Endothelial cell of umbilical vein (primary cell): ENCODE measurements around the gene FANCC. TPM values are rescaled to one million over a fixed set of nuclear protein-coding genes. Genes with fewer than 3 reads are reported as not detected.

Experiments
- BruUV-seq: library from RNA; stranded (reverse); fragments of 400-500 nt; replicated peaks from 2 replicates; lab custom pipeline; 2021; lab: Mats Ljungman, UMichigan
- CTCF ChIA-PET: fragments of 300-600, 350-600 bp; sonication (Branson Sonifier 250); formaldehyde crosslinking; loops from one replicate; lab custom pipeline; 2021; ENCODE audit warnings: antibody characterized with exemption, inconsistent platforms; lab: Charles Lee
- POLR2A ChIA-PET: fragments of 300-600, 350-600 bp; sonication (Branson Sonifier 250); formaldehyde crosslinking; loops from one replicate; lab custom pipeline; 2021; ENCODE audit warnings: antibody characterized with exemption, inconsistent platforms; lab: Charles Lee
- DNase-seq: peaks from one replicate; pipeline ENCODE4 v3.0.0-alpha.2; 2011; ENCODE audit warnings: low read depth, low spot score
- FAIRE-seq: peaks from 2 replicates; lab custom pipeline; 2011; peaks lifted over from hg19 to GRCh38; lab: Jason Lieb, UNC
- H2AFZ ChIP-seq: 2 replicates; pipeline ENCODE4 v1.6.0; 2012; ENCODE audit warnings: low read depth, low read length, control low read depth, inconsistent platforms
- H3K27ac ChIP-seq: 2 replicates; pipeline ENCODE4 v1.5.1; 2011; ENCODE audit warnings: low read depth, mild to moderate bottlenecking, control low read depth, low read length, moderate library complexity; ENCODE audit not compliant: insufficient read depth
- H3K27me3 ChIP-seq, 2 experiments: 2 replicates each; pipeline versions ENCODE4 v1.6.0 to v1.6.1; 2011; ENCODE audit warnings: low read length in 2 of 2, mixed read lengths in 1 of 2; ENCODE audit not compliant: control insufficient read depth in 2 of 2, insufficient read depth in 2 of 2
- H3K36me3 ChIP-seq, 2 experiments: 2 replicates in 1 of 2; 3 replicates in 1 of 2; pipeline ENCODE4 v1.5.1; 2011; ENCODE audit warnings: low read length in 2 of 2, mild to moderate bottlenecking in 1 of 2, moderate library complexity in 1 of 2; ENCODE audit not compliant: control insufficient read depth in 2 of 2, insufficient read depth in 2 of 2; ENCODE audit errors: extremely low read depth in 1 of 2
- H3K4me1 ChIP-seq: 3 replicates; pipeline ENCODE4 v1.5.1; 2011; ENCODE audit warnings: mild to moderate bottlenecking, low read length; ENCODE audit not compliant: control insufficient read depth, insufficient read depth; ENCODE audit errors: extremely low read depth
- H3K4me2 ChIP-seq: 2 replicates; pipeline ENCODE4 v1.6.1; 2011; ENCODE audit warnings: low read length, control low read depth, mixed read lengths; ENCODE audit not compliant: insufficient read depth
- H3K4me3 ChIP-seq, 3 experiments: fragments of 200-600 bp in 1 of 3; sonication (generic), shearing (Covaris generic) in 1 of 3; replicated peaks in 1 of 3; 2 replicates each; pipeline ENCODE4 v1.5.1; 2011 to 2016; ENCODE audit warnings: control low read depth in 3 of 3, low read length in 3 of 3, mild to moderate bottlenecking in 2 of 3, inconsistent platforms in 1 of 3, low read depth in 1 of 3, moderate library complexity in 1 of 3; ENCODE audit not compliant: insufficient read depth in 1 of 3
- H3K79me2 ChIP-seq: 2 replicates; pipeline ENCODE4 v1.6.0; 2012; ENCODE audit warnings: low read length, inconsistent platforms; ENCODE audit not compliant: control insufficient read depth, insufficient read depth
- H3K9ac ChIP-seq: replicated peaks from 2 replicates; pipeline ENCODE3; 2011; ENCODE audit warnings: low read length, control low read depth; ENCODE audit not compliant: insufficient read depth; ENCODE audit errors: extremely low read depth
- H3K9me1 ChIP-seq: replicated peaks from 3 replicates; pipeline ENCODE4 v1.6.0; 2011; ENCODE audit warnings: mild to moderate bottlenecking, low read length; ENCODE audit not compliant: control insufficient read depth, insufficient read depth; ENCODE audit errors: extremely low read depth
- H3K9me3 ChIP-seq: replicated peaks from 2 replicates; pipeline ENCODE4 v1.5.1; 2012; ENCODE audit warnings: low read length, inconsistent platforms; ENCODE audit not compliant: control insufficient read depth, insufficient read depth
- H4K20me1 ChIP-seq: replicated peaks from 2 replicates; pipeline ENCODE3; 2011; ENCODE audit warnings: mild to moderate bottlenecking, low read length; ENCODE audit not compliant: control insufficient read depth, insufficient read depth; ENCODE audit errors: extremely low read depth
- CTCF ChIP-seq, 2 donors: IDR thresholded peaks; 1 replicate in 1 of 2; 2 replicates in 1 of 2; pipeline ENCODE4 v1.5.1; 2011; ENCODE audit warnings: low read length in 2 of 2, mild to moderate bottlenecking in 2 of 2, moderate library complexity in 2 of 2, control low read depth in 1 of 2, inconsistent platforms in 1 of 2, low read depth in 1 of 2; ENCODE audit not compliant: insufficient read depth in 1 of 2; ENCODE audit errors: extremely low read depth in 1 of 2
- EZH2 ChIP-seq: IDR thresholded peaks from 2 replicates; pipeline ENCODE4 v1.6.1; 2012; ENCODE audit warnings: borderline replicate concordance, low read depth, mild to moderate bottlenecking, moderate library complexity, low read length, inconsistent platforms; ENCODE audit not compliant: severe bottlenecking
- FOS ChIP-seq: IDR thresholded peaks from 2 replicates; pipeline ENCODE4 v1.6.1; 2011; ENCODE audit warnings: mild to moderate bottlenecking, low read length, moderate library complexity, borderline replicate concordance; ENCODE audit not compliant: insufficient read depth
- GATA2 ChIP-seq: IDR thresholded peaks from 2 replicates; pipeline ENCODE4 v1.7.0; 2011; ENCODE audit warnings: low read depth, mild to moderate bottlenecking, moderate library complexity, mixed read lengths, low read length; ENCODE audit not compliant: insufficient read length, insufficient read depth
- JUN ChIP-seq: IDR thresholded peaks from 2 replicates; pipeline ENCODE4 v1.6.1; 2011; ENCODE audit warnings: borderline replicate concordance, low read depth; ENCODE audit not compliant: insufficient read length, insufficient read depth
- MAX ChIP-seq: IDR thresholded peaks from 2 replicates; pipeline ENCODE4 v1.6.1; 2011; ENCODE audit not compliant: insufficient read depth, insufficient read length
- MYC ChIP-seq: IDR thresholded peaks from one replicate; pipeline ENCODE4 v1.6.1; 2011; ENCODE audit warnings: mild to moderate bottlenecking, low read depth, low read length
- POLR2A ChIP-seq: IDR thresholded peaks from 2 replicates; pipeline ENCODE4 v1.6.1; 2012; ENCODE audit warnings: low read depth, mild to moderate bottlenecking, control low read depth, low read length
- POLR2AphosphoS5 ChIP-seq: IDR thresholded peaks from 2 replicates; pipeline ENCODE4 v1.6.1; 2012; ENCODE audit warnings: low read depth, mild to moderate bottlenecking, control low read depth, low read length, moderate library complexity; ENCODE audit not compliant: insufficient read depth
- dilution Hi-C: fragments of 300-500 bp; cut with MboI; formaldehyde crosslinking; loops from one replicate; pipeline ENCODE4 v1.15.0; 2019; ENCODE audit warnings: low sequenced_read_pairs; ENCODE audit not compliant: extremely low pct_ligation_motif_present
- intact Hi-C: fragments of 100-400 bp; cut with micrococcal nuclease; formaldehyde crosslinking; loops from one replicate; pipeline ENCODE4 v1.10.0; 2022
- polyA plus RNA-seq, 4 experiments: library from polyadenylated mRNA; depleted of rRNA in 3 of 4; stranded (reverse) in 3 of 4; unstranded in 1 of 4; fragments of >200 nt; gene quantifications; 2 replicates each; pipeline versions ENCODE4 v1.2.1 to v1.2.3, GENCODE V29; 2011 to 2012; ENCODE audit warnings: missing spikeins in 1 of 4
- total RNA-seq: library from RNA; stranded (reverse); gene quantifications from 2 replicates; pipeline ENCODE4 v1.2.3, GENCODE V29; 2021

FANCC gene
- total and polyA plus RNA-seq, 2 donors (not counting 3 experiments of a cell fraction or from before 2014, with no cell fraction given): 5.7 to 13.1 TPM

GRCh38 chr9:95103871-95104580 is 213.5 kb downstream of the FANCC start:
- intact Hi-C loops (no loop called here), dilution Hi-C loops (no loop called here)
- no peaks in the 10 kb centered on the region for H3K9me3 ChIP-seq
- peaks cover 5% of the 10 kb centered on the region for H3K4me1 ChIP-seq
- no peaks in the 10 kb centered on the region for H3K27me3 ChIP-seq
- BruUV-seq: no TSS peak
- no peaks in the 10 kb centered on the region for H3K9me1 ChIP-seq
- no peak overlapping the region for H3K9ac ChIP-seq
- ChIA-PET POLR2A (no interaction called here), CTCF (interaction anchor here (1.1 to 2.1 kb wide), 2 partner anchors 31 to 422 kb away, joined by 3 to 4 read pairs; no protein-coding TSS in a partner anchor)
- no peak overlapping the region for H3K27ac ChIP-seq
- no peaks in the 10 kb centered on the region for H4K20me1 ChIP-seq
- no peak overlapping the region for H2AFZ ChIP-seq
- no peak for FAIRE-seq
- H3K79me2 ChIP-seq: no peaks in the 10 kb centered on the region
- no peak overlapping the region for H3K4me2 ChIP-seq
- no peak overlapping the region for H3K4me3 ChIP-seq
- peaks cover 3 to 7% of the 10 kb centered on the region in 2 experiments for H3K36me3 ChIP-seq
- TF ChIP-seq GATA2 (no peak), MAX (no peak), MYC (no peak), CTCF (IDR thresholded peaks at IDR 0.05; ENCODE audit: extremely low read depth in 1 of 2, insufficient read depth in 1 of 2, low read depth in 1 of 2, low read length in 2 of 2) (no peak), POLR2A (no peak), JUN (no peak), EZH2 (no peak), POLR2AphosphoS5 (no peak), FOS (no peak)
- no peak for DNase-seq
